SK-N-DZ (cell line): Measurements from ENCODE around the gene PARP8.
"Not testable (repeated sequence)": the region's sequence is repeated elsewhere in the genome, so short reads cannot be mapped to it uniquely, and the experiment has no call there.

Experiments
- DNase-seq: peaks from one replicate; pipeline ENCODE4 v3.0.0-alpha.2; 2015; ENCODE audit warnings: low spot score

Gene PARP8

DNA sequence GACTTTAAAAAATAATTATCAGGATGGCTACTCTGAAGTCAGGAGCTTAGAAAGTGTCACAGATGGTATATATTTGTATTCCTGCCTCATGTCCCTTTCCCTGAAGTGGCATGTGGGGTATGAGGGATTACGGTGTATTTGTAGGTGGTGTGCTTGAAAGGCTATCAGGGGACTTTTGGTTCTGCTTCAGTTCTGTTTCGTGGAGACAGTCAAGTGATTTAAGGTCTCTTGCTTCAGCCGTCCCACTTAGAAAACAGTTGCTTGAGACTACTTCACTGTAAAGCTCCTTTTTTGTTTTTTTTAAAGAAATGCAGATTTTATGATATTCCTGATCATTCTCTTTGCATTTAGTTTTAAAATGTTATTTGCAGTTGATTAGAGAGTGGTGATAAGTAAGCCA, 18.3 kb downstream of the PARP8 start:
- no peak for DNase-seq

DNA sequence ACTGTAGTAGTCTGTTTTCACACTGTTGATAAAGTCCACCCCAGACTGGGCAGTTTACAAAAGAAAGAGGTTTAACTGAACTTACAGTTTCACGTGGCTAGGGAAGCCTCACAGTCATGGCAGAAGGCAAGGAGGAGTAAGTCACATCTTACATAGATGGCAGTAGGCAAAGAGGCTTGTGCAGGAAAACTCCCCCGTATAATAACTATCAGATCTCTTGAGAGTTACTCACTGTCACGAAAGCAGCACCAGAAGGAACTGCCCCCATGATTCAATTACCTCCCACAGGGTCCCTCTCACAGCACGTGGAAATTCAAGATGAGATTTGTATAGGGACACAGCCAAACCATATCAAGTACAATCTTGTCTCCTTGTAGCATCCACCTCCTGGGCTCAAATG, 21.1 kb downstream of the PARP8 start:
- no peak for DNase-seq

DNA sequence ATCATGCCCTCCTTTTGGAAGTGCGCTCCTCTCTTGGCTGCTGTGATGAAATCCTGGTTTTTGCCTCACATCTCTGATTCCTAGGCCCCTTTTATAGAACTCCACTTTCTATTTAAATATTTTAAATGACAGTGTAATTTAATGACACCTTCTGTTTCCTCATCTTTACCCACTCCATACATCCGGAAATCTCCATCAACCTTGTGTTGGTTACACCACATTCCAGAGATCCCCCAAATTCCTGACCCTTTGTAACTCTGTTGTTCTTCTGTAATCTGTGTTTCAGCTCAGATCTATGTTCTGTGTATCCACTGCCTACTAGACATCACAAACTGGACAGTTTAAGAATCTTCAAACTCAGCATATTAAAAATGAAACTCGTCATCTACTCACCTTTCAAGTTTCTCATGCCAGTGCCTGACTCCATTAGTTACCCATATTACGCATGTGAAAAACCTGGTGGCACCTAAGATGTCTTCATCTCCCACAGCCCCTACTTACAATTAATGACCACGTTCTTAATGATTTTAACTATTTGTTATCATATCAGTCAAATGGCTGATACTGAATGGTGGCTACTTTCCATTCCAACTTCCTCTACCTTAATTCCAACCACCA, 25.1 kb downstream of the PARP8 start:
- DNase-seq = no peak

DNA sequence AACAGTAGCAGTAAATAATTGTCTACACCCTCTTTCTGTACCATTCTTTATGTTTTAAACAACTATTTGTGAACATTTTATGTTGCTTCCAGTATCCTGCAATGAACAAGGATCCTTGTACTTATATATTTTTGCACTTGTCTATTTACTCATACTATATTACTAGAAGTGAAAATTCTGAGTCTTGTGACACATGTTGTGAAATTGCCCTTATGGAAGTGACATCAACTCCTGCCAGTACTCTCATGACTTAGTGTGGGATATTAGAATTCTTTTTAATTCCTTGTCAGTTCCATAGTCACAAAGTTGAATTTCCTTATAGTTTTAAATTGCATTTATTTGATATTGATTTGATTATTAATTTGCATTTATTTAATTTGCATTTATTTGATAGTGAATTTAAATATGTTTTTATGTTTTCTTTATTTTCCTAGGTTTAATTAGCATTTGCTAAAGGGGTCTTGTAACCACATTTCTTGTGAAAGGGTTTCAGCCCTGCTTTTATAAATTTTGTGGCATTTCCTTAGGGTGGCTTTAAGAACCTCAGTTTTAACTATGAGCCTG, 27.7 kb downstream of the PARP8 start:
- no peak for DNase-seq

DNA sequence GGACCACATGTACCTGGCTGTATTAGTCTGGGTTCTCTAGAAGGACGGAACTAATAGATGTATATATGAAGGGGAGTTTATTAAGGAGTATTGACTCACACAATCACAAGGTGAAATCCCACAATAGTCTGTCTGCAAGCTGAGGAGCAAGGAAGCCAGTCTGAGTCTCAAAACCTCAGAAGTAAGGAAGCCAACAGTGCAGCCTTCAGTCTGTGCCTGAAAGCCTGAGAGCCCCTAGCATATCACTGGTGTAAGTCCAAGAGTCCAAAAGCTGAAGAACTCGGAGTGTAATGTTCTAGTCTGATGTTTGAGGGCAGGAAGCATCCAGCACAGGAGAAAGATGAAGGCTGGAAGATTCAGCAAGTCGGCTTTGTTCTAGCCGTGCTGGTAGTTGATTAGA, 28.2 kb downstream of the PARP8 start:
- DNase-seq = not testable (repeated sequence)

DNA sequence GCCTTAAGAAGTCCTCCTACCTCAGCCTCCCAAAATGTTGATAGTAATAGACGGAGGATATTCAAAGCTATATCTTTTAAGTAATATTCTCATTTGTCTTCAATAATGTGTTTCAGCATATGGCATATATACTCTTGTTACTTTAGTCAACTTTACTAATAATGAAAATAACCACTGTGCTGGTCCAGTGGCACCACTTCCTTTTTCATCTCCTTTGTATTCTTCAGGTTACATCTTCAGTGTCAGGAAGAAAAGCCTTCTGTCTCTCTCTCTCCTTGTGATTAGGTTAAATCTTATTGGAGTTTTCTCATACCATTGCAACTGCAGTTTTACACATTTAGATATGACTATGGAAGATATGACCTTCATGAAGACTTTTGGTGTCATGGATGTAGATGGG, 31.3 kb downstream of the PARP8 start:
- DNase-seq = no peak

DNA sequence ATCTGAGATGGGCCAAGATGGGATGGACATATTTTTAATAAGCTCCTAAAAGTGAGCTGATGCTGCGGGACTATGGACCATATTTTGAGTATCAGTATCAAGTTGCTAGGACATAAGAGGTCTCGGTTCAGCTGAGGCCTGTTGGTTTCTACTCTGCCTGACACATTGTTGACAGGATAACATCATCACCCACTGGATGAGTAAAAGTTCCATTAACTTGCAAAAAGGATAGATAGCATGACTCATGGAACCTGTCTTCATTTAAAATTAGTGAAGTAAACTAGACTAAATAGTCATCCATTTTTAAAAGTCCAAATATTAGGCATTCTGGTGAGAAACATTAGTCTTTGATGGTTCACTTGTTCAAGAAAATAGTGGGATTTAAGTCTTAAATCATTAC, 33.3 kb downstream of the PARP8 start:
- no peak for DNase-seq

DNA sequence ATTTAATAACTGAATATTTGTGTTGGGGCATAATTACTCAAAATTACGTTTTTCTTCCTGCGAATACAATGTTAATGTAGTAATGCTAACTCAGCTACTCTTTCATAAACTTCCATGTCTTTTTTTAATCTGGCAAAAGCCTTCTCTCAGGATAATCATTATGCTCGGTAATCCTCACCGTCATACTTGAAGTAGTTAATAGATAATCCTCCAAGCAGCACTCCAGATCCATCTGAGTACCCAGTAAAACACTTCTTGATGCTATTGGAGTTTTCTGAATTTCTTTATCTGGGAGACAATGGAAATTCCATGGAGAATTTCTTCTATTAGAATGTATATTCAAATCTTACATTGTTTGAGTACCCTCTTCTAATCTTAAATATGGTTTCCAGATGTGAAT, 34.3 kb downstream of the PARP8 start:
- no peak for DNase-seq

DNA sequence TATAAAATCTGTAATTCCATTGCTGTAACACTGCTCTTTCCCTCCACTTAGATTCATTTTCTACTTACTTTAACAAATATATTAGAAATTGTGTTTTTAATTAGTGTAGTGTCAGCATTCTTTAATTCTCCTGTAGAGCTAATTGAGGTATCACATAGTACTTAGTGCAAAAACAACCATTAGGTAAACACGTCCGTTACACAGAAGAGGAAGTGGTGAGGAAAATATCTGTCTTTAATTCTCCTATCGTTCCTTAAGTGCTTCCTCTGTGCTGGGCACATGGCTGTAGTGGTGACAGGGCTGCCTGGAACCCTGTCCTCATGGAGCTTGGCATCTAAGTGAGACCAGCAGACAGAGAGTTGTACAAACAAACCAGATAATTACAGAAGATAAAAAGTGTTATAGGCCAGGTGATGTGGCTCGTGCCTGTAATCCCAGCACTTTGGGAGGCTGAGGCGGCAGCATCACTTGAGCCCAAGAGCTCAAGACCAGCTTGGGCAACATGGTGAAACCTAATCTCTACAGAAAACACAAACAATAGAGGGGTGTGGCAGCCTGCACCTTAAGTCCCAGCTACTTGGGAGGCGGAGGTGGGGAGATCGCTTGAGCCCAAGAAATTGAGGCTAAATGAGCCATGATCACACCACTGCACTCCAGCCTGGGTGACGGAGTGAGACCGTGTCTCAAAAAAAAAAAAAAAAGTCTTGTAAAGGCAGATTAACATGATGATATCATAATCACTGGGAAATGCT, 36.4 kb downstream of the PARP8 start:
- DNase-seq = no peak

DNA sequence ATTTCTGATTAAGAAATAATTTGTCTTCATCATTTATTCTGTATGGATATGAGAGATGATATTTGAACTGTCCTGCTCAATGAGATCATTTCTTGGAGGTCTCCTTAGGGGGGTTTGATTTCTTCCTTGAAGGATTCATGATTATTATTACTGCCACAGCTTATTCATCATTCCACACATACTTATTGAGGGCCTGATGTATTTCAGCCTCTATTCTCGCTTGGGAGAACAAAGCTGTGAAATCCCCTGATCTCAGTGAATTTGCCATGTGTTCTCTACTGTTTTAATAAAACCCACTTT, 36.9 kb downstream of the PARP8 start:
- no peak for DNase-seq

DNA sequence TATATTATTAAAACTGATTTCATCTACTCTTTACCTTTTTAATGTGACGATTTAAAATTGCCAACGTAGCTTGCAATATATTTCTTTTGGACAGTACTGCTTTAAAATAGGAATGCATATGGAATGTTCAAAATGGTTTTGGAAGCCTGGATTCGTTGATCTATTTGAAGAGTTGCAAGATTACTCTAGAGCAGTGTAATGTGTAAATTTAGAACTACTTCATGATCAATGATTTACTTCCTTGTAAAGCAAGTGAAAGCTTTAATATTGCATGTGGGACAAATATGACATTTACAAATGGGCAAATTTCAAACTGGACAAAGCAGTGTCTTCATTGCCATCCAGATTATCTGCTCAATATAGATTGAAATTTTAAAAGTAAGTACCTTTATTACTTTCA, 38.3 kb downstream of the PARP8 start:
- DNase-seq = no peak

DNA sequence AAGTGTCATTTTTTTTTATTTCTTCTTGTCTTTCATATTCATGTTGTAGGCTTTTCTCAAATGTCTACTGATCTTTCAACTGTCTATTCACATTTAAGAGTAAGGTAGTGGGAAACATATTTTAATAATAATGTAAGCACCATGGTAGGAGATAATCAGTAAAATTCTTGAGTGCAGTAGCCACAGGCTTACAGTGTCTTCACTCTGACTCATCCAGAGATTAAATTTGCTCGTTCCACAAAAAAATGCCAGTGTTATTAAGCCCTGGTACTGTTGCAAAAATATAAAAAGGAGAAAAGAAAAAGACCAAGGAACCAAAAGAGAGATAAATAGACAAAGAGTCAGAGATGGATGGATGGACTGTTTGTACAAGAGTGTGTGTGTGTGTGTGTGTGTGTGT, 43.0 kb downstream of the PARP8 start:
- DNase-seq = no peak

DNA sequence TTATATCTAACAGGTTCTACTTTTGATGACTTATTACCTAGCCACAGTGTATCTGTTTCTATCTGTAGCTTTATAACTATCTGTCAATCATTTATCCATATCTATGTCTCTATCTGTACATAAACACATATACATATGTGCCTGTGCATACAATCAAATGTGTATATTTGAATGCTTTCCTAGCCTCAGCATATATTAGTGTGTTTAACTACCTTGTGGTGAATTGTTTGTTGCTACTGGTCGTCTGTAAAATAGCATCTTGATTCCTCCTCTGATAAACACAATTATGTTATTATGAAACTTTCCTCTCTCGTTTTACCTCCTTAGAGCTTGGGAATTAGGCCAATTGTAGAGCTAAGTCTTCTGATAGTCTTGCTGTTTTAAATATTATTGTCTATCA, 44.4 kb downstream of the PARP8 start:
- DNase-seq = no peak

DNA sequence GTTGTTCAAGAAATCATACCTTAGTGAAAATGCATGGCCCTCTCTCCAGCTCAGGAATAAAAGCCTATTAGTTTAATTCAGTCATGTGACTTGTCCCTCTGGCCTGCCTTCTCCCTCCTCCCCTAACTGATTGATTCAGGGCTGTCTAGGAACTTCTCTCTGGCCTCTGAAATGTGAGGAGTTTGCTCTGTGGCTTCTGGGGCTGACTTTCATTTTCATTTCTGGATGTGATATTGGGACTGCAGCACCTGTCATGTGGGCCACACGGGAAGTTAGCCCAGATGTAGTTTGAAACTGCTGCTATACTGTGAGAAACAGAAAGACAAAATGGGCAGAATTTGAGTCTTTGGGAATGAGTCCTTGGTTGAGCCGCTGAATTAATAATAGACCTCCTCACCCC, 44.8 kb downstream of the PARP8 start:
- peak; percentile 23 for DNase-seq

DNA sequence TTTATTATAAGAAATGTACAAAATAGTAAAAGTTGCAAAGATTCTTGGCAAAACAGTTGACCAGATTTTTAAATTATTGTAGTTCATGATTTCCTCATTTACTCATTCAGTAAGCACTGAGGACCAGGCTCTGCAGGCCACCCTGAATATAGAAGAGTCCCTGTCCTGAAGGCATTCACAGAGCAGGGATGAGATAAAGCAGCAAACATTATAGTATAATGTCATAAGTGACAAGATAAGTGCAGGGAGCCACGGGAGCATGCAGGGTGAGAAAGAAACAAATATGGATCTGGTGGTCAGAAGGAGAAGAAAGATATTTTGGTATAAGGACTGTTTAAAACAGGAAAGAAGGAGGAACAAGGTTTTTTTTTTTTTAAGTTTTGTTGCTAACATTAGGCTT, 46.0 kb downstream of the PARP8 start:
- DNase-seq = peak; percentile 51

DNA sequence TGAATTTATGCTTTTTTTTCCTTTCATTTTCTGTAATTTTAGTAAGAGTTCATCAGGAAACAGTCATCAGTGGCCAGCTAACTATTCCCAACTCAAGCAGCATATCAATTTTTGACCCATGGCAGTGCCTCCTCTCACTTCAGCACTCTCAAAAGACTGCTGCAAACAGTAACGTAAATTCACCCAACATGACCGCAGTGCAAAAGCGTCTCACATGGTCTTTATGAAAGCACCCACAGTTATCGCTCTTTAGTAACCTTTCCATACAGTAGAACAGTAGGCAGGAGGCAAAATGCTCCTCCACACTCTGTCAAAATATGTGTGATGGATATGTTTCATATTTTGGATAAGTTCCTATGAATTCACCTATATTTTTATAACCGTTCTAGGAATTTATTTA, 48.6 kb downstream of the PARP8 start:
- DNase-seq = no peak

DNA sequence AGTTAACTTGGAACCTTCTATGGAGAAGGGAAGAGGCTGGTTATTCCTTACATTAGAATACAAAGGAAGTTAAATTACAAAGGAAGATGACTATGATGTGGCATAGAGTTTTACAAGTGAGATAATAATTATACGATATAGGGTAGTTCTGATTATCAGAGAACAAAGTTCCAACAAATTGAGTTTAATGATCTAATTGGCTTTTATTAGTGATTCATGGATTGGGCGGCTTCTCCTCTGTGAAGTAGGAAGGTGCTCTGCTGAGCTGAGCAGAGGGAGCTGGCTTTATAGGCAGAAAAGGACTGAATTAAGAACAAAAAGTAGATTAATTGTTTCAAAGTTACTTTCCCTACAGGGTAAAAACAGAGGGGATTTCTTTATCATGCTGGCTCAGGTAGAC, 49.7 kb downstream of the PARP8 start:
- DNase-seq = no peak

DNA sequence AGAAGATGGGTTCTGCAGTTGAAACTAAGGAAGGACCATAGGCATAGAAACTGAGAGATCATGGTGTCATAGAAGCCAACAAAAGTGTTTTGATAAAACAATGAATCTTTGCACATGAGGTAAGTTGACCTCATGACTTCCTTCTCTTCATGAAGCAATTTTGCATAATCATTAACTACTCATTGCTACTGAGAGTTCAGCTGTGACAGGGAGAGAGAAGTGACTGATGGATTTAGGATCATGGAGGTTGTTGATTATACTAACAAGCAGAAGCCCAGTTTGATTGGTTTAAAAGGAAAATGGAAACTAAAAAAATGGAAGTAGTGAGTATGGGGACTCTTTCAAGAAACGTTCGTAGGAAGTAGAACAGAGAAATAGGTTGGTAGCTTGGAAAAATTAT, 51.2 kb downstream of the PARP8 start:
- no peak for DNase-seq

DNA sequence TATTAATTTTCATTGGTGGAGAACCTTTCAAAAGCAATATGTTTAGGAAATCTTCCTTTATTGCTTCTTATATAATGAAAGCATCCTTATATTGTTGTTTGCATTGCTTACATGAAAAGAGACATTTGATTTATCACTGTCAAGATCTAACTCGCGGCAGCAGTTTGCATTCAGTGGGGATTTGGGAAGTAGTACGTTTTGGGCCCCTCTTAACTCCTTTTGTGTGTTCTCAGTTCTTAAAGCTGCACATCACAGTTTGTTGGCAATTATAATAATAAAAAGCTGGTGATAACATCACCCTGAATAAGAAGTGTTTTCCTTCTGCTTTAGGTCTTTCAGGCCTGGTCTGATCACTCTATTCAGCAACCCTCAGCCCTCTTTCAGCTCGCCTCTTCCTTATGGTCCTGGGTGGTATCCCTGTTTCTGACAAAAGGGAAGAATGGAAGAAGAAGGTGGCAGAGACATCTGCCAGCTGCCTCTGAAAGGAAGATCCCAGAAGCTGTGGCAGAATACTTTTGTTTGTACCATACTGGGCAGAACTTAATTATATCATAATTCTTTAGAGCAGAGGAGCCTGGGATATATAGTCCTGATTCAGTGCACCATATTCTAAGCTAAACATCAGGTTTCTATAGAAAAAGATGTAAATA, 53.7 kb downstream of the PARP8 start:
- DNase-seq = no peak

DNA sequence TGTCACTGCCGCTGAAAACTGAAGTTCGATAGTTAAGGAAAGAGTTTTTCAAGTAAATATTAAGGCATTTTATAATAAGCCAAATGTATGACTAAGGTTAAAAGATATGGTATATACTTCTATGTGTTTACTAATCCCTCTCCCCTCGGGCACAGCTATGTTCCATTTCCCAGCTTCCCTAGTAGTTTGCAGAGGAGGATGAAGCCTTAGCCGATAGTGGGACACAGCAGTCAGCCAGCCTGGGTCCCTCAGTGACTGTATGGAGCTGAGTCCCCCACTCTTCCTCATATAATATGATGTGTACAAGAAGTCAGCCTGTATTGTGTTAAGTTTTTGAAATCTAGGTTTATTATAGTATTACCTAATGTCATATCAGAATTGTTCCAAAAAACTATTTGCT, 55.8 kb downstream of the PARP8 start:
- DNase-seq = no peak

DNA sequence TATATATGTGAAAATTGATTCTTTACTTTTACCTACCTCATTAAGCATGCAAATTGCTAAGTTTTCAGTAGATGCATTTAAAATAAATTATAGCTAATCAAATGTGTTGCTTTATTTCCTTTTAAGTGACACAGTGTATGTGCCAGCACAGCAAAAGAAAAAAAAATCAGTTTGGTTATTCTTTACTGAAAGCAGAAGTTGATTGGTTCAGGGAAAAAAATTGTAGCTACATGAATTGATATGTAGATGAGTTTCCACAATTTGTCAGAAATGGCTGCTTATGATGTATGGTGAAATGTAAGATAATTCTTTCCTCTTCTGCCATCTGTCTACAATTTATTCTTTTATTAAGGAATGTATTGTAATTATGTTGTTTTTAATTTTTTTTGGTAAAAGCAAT, 57.8 kb downstream of the PARP8 start:
- no peak for DNase-seq

DNA sequence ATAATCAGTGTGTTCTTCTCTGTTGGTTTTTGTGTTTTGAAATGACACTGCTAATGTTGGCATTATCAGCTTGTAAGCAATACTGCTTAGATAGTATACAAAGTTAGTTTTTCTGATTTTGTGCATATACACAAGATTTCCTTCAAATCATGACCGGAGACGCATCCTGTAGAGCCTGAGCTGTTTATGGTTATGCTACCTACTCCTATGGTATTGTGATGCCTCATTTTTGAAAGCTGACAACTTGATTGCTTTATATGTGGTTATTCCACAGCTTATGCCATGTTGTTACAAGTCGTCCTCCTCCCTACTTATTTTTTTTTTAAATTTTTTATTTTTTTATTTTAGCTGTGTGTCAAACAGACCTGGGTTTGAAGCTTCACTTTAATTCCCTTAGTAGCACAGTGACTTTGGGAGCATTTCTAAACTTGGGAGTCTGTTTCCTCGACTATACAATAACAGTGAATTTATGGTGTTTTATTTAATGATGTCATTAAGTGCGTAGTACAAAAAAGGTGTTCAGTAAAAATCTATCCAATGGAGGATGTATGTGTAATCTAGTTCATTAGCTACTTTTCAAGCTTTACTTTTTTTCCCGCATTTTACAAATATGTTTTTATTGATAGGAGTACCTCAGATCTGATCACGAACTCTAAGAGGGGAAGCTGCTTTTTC, 59.5 kb downstream of the PARP8 start:
- no peak for DNase-seq
